Measurements from ENCODE around the gene PCDHA5. TPM values are rescaled to one million over a fixed set of nuclear protein-coding genes. Genes with fewer than 3 reads are reported as not detected.

Gene PCDHA5
- total RNA-seq, 2 experiments from 2014 or later, result not detected

DNA sequence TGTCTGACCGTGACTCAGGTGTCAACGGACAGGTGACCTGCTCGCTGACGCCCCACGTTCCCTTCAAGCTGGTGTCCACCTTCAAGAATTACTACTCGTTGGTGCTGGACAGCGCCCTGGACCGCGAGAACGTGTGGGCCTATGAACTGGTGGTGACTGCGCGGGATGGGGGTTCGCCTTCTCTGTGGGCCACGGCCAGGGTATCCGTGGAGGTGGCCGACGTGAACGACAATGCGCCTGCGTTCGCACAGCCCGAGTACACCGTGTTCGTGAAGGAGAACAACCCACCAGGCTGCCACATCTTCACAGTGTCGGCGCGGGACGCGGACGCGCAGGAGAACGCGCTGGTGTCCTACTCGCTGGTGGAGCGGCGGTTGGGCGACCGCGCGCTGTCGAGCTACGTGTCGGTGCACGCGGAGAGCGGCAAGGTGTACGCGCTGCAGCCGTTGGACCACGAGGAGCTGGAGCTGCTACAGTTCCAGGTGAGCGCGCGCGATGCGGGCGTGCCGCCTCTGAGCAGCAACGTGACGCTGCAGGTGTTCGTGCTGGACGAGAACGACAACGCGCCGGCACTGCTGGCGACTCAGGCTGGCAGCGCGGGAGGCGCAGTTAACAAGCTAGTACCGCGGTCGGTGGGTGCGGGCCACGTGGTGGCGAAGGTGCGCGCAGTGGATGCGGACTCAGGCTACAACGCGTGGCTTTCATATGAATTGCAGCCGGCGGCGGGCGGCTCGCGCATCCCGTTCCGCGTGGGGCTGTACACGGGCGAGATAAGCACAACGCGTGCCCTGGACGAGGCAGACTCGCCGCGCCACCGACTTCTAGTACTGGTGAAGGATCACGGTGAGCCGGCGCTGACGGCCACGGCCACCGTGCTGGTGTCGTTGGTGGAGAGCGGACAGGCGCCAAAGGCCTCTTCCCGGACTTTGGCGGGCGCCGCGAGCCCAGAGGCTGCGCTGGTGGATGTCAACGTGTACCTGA is 49.1 kb downstream of the PCDHA5 start:
- Histone ChIP-seq H3K36me3 (ENCODE audit: insufficient read depth, low read length) (no peaks in the 10 kb centered on the region), H2AFZ (ENCODE audit: low read length) (no peak overlapping the region), H3K4me3 (ENCODE audit: low read depth, low read length, poor library complexity, severe bottlenecking) (no peak overlapping the region), H3K9me3 (ENCODE audit: low read length) (no peaks in the 10 kb centered on the region), H3K4me1 (ENCODE audit: insufficient read depth, low read length, poor library complexity, severe bottlenecking) (no peaks in the 10 kb centered on the region), H3K79me2 (ENCODE audit: insufficient read depth, low read depth, low read length) (no peaks in the 10 kb centered on the region), H3K9me2 (ENCODE audit: insufficient read depth, low read length) (no peaks in the 10 kb centered on the region), H3K27ac (ENCODE audit: low read depth, low read length, poor library complexity, severe bottlenecking) (no peak overlapping the region), H3K4me2 (ENCODE audit: low read length) (no peak overlapping the region), H4K20me1 (ENCODE audit: insufficient read depth, low read length) (no peaks in the 10 kb centered on the region)
- intact Hi-C loops (cut with micrococcal nuclease; ENCODE audit: unreplicated experiment), result no loop called here
- CTCF ChIA-PET (ENCODE audit: unreplicated experiment), result no interaction called here
- no TSS peak for BruUV-seq (replicated peaks)
- DNase-seq (ENCODE audit: low spot score), result no peak
- POLR2A ChIA-PET, result no interaction called here
- no peak for TF ChIP-seq EZH2phosphoT487 (IDR thresholded peaks at IDR 0.05; ENCODE audit: borderline replicate concordance, low read depth, low read length)
- TF ChIP-seq, protein P1, sequence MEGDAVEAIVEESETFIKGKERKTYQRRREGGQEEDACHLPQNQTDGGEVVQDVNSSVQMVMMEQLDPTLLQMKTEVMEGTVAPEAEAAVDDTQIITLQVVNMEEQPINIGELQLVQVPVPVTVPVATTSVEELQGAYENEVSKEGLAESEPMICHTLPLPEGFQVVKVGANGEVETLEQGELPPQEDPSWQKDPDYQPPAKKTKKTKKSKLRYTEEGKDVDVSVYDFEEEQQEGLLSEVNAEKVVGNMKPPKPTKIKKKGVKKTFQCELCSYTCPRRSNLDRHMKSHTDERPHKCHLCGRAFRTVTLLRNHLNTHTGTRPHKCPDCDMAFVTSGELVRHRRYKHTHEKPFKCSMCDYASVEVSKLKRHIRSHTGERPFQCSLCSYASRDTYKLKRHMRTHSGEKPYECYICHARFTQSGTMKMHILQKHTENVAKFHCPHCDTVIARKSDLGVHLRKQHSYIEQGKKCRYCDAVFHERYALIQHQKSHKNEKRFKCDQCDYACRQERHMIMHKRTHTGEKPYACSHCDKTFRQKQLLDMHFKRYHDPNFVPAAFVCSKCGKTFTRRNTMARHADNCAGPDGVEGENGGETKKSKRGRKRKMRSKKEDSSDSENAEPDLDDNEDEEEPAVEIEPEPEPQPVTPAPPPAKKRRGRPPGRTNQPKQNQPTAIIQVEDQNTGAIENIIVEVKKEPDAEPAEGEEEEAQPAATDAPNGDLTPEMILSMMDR (conservative IDR thresholded peaks at IDR 0.05; ENCODE audit: low read length), result no peak

Other genes starting within 250 kb of the PCDHA5 start
- gene CD14, start 188.4 kb upstream of the PCDHA5 start, total RNA-seq (2014; rRNA removed; shearing (Covaris generic)), result 0.54 and 1.0 TPM in 2 replicates
- 0.52 and 0.76 TPM in 2 replicates for gene CD14, start 188.4 kb upstream of the PCDHA5 start, total RNA-seq (2022)
- 15.4 and 26.9 TPM in 2 replicates for gene TMCO6, start 182.2 kb upstream of the PCDHA5 start, total RNA-seq (2014; rRNA removed; shearing (Covaris generic))
- gene TMCO6, start 182.2 kb upstream of the PCDHA5 start, total RNA-seq (2022), result 36.8 and 38.8 TPM in 2 replicates
- gene NDUFA2, start 174.0 kb upstream of the PCDHA5 start, total RNA-seq (2014; rRNA removed; shearing (Covaris generic)), result 107 and 166 TPM in 2 replicates
- 63.4 and 70.3 TPM in 2 replicates for gene NDUFA2, start 174.0 kb upstream of the PCDHA5 start, total RNA-seq (2022)
- 64.4 and 83.7 TPM in 2 replicates for gene IK, start 173.8 kb upstream of the PCDHA5 start, total RNA-seq (2014; rRNA removed; shearing (Covaris generic))
- gene IK, start 173.8 kb upstream of the PCDHA5 start, total RNA-seq (2022), result 90.4 and 99.3 TPM in 2 replicates
- gene WDR55, start 156.7 kb upstream of the PCDHA5 start, total RNA-seq (2014; rRNA removed; shearing (Covaris generic)), result 18.7 and 23.9 TPM in 2 replicates
- 31.5 and 34.2 TPM in 2 replicates for gene WDR55, start 156.7 kb upstream of the PCDHA5 start, total RNA-seq (2022)
- gene DND1, start 148.0 kb upstream of the PCDHA5 start, total RNA-seq (2014; rRNA removed; shearing (Covaris generic)), result 2.2 and 3.6 TPM in 2 replicates
- 2.7 and 4.5 TPM in 2 replicates for gene DND1, start 148.0 kb upstream of the PCDHA5 start, total RNA-seq (2022)
- gene HARS1, start 130.2 kb upstream of the PCDHA5 start, total RNA-seq (2014; rRNA removed; shearing (Covaris generic)), result 43.7 and 44.3 TPM in 2 replicates
- gene HARS1, start 130.2 kb upstream of the PCDHA5 start, total RNA-seq (2022), result 61.4 and 61.6 TPM in 2 replicates
- gene HARS2, start 130.2 kb upstream of the PCDHA5 start, total RNA-seq (2014; rRNA removed; shearing (Covaris generic)), result 20.8 and 23.4 TPM in 2 replicates
- gene HARS2, start 130.2 kb upstream of the PCDHA5 start, total RNA-seq (2022), result 27.3 and 27.5 TPM in 2 replicates
- gene ZMAT2, start 121.2 kb upstream of the PCDHA5 start, total RNA-seq (2014; rRNA removed; shearing (Covaris generic)), result 24.8 and 40.0 TPM in 2 replicates
- 41.6 and 44.9 TPM in 2 replicates for gene ZMAT2, start 121.2 kb upstream of the PCDHA5 start, total RNA-seq (2022)
- gene PCDHA1, start 35.5 kb upstream of the PCDHA5 start, total RNA-seq (2014; rRNA removed; shearing (Covaris generic)), result not detected in 2 replicates
- not detected in 2 replicates for gene PCDHA1, start 35.5 kb upstream of the PCDHA5 start, total RNA-seq (2022)
- not detected in 2 replicates for gene PCDHA2, start 26.8 kb upstream of the PCDHA5 start, total RNA-seq (2014; rRNA removed; shearing (Covaris generic))
- gene PCDHA2, start 26.8 kb upstream of the PCDHA5 start, total RNA-seq (2022), result not detected in 2 replicates
- gene PCDHA3, start 20.6 kb upstream of the PCDHA5 start, total RNA-seq (2014; rRNA removed; shearing (Covaris generic)), result not detected in 2 replicates
- not detected in 2 replicates for gene PCDHA3, start 20.6 kb upstream of the PCDHA5 start, total RNA-seq (2022)
- not detected in 2 replicates for gene PCDHA4, start 14.5 kb upstream of the PCDHA5 start, total RNA-seq (2014; rRNA removed; shearing (Covaris generic))
- not detected in 2 replicates for gene PCDHA4, start 14.5 kb upstream of the PCDHA5 start, total RNA-seq (2022)
- not detected in 2 replicates for gene PCDHA6, start 6.3 kb downstream of the PCDHA5 start, total RNA-seq (2014; rRNA removed; shearing (Covaris generic))
- not detected in 2 replicates for gene PCDHA6, start 6.3 kb downstream of the PCDHA5 start, total RNA-seq (2022)
- not detected in 2 replicates for gene PCDHA7, start 12.7 kb downstream of the PCDHA5 start, total RNA-seq (2014; rRNA removed; shearing (Covaris generic))
- not detected in 2 replicates for gene PCDHA7, start 12.7 kb downstream of the PCDHA5 start, total RNA-seq (2022)
- gene PCDHA8, start 19.6 kb downstream of the PCDHA5 start, total RNA-seq (2014; rRNA removed; shearing (Covaris generic)), result not detected in 2 replicates
- not detected in 2 replicates for gene PCDHA8, start 19.6 kb downstream of the PCDHA5 start, total RNA-seq (2022)
- not detected in 2 replicates for gene PCDHA9, start 26.8 kb downstream of the PCDHA5 start, total RNA-seq (2014; rRNA removed; shearing (Covaris generic))
- not detected in 2 replicates for gene PCDHA9, start 26.8 kb downstream of the PCDHA5 start, total RNA-seq (2022)
- gene PCDHA10, start 34.3 kb downstream of the PCDHA5 start, total RNA-seq (2014; rRNA removed; shearing (Covaris generic)), result not detected in 2 replicates
- not detected in 2 replicates for gene PCDHA10, start 34.3 kb downstream of the PCDHA5 start, total RNA-seq (2022)
- gene PCDHA11, start 47.3 kb downstream of the PCDHA5 start, total RNA-seq (2014; rRNA removed; shearing (Covaris generic)), result not detected in 2 replicates
- not detected in 2 replicates for gene PCDHA11, start 47.3 kb downstream of the PCDHA5 start, total RNA-seq (2022)
- gene PCDHA12, start 53.7 kb downstream of the PCDHA5 start, total RNA-seq (2014; rRNA removed; shearing (Covaris generic)), result not detected in 2 replicates
- gene PCDHA12, start 53.7 kb downstream of the PCDHA5 start, total RNA-seq (2022), result not detected in 2 replicates
- gene PCDHA13, start 60.5 kb downstream of the PCDHA5 start, total RNA-seq (2014; rRNA removed; shearing (Covaris generic)), result not detected in 2 replicates
- gene PCDHA13, start 60.5 kb downstream of the PCDHA5 start, total RNA-seq (2022), result not detected in 2 replicates
- not detected in 2 replicates for gene PCDHAC1, start 104.7 kb downstream of the PCDHA5 start, total RNA-seq (2014; rRNA removed; shearing (Covaris generic))
- gene PCDHAC1, start 104.7 kb downstream of the PCDHA5 start, total RNA-seq (2022), result not detected in 2 replicates
- not detected in 2 replicates for gene PCDHAC2, start 144.9 kb downstream of the PCDHA5 start, total RNA-seq (2014; rRNA removed; shearing (Covaris generic))
- gene PCDHAC2, start 144.9 kb downstream of the PCDHA5 start, total RNA-seq (2022), result not detected in 2 replicates
- gene PCDHB1, start 229.8 kb downstream of the PCDHA5 start, total RNA-seq (2014; rRNA removed; shearing (Covaris generic)), result not detected in 2 replicates
- gene PCDHB1, start 229.8 kb downstream of the PCDHA5 start, total RNA-seq (2022), result not detected in 2 replicates

Measured in OCI-LY7 (cell line).